Fibroblast of lung (primary cell): ENCODE results near the gene MSANTD3. TPM values are rescaled to one million over a fixed set of nuclear protein-coding genes. Genes with fewer than 3 reads are reported as not detected.

Experiments
- DNase-seq, 2 donors: peaks; one replicate each; pipeline versions ENCODE4 v3.0.0 to v3.0.0-alpha.2; 2010; ENCODE audit warnings: low read depth in 2 of 2
- H2AFZ ChIP-seq: 2 replicates; pipeline ENCODE4 v1.5.1; 2012; ENCODE audit warnings: low read length, control low read depth, inconsistent platforms
- H3K27ac ChIP-seq: 2 replicates; pipeline ENCODE4 v1.5.1; 2011; ENCODE audit warnings: low read length, control low read depth; ENCODE audit not compliant: insufficient read depth
- H3K27me3 ChIP-seq: 2 replicates; pipeline ENCODE4 v1.5.1; 2011; ENCODE audit warnings: mild to moderate bottlenecking, low read length; ENCODE audit not compliant: control insufficient read depth, insufficient read depth
- H3K36me3 ChIP-seq: 2 replicates; pipeline ENCODE4 v1.5.1; 2011; ENCODE audit warnings: low read length; ENCODE audit not compliant: control insufficient read depth, insufficient read depth
- H3K4me1 ChIP-seq: 2 replicates; pipeline ENCODE4 v1.5.1; 2011; ENCODE audit warnings: low read length; ENCODE audit not compliant: control insufficient read depth, insufficient read depth; ENCODE audit errors: extremely low read depth
- H3K4me2 ChIP-seq: 2 replicates; pipeline ENCODE4 v1.5.1; 2011; ENCODE audit warnings: low read length, control low read depth; ENCODE audit not compliant: insufficient read depth; ENCODE audit errors: extremely low read depth
- H3K4me3 ChIP-seq, 4 experiments: fragments of 200-600 bp in 1 of 4; sonication (generic) in 1 of 4; replicated peaks in 1 of 4; 2 replicates each; pipeline ENCODE4 v1.5.1; 2011 to 2016; ENCODE audit warnings: low read length in 4 of 4, low read depth in 3 of 4, mild to moderate bottlenecking in 3 of 4, control low read depth in 2 of 4, inconsistent platforms in 1 of 4, mixed read lengths in 1 of 4; ENCODE audit not compliant: insufficient read depth in 1 of 4; ENCODE audit errors: control extremely low read depth in 1 of 4
- H3K79me2 ChIP-seq: 2 replicates; pipeline ENCODE4 v1.5.1; 2012; ENCODE audit warnings: mild to moderate bottlenecking, low read length, inconsistent platforms; ENCODE audit not compliant: control insufficient read depth, insufficient read depth
- H3K9ac ChIP-seq: 2 replicates; pipeline ENCODE4 v1.5.1; 2011; ENCODE audit warnings: mild to moderate bottlenecking, low read length, control low read depth; ENCODE audit not compliant: insufficient read depth
- H3K9me3 ChIP-seq: 2 replicates; pipeline ENCODE4 v1.5.1; 2012; ENCODE audit warnings: low read depth, low read length; ENCODE audit not compliant: control insufficient read depth, insufficient read depth
- H4K20me1 ChIP-seq: 2 replicates; pipeline ENCODE4 v1.5.1; 2011; ENCODE audit warnings: low read length; ENCODE audit not compliant: control insufficient read depth, insufficient read depth; ENCODE audit errors: extremely low read depth
- EZH2 ChIP-seq: IDR thresholded peaks from 2 replicates; pipeline ENCODE4 v1.5.1; 2012; ENCODE audit warnings: low read length, control low read depth, mild to moderate bottlenecking; ENCODE audit errors: missing control alignments
- polyA plus RNA-seq, 2 donors: library from polyadenylated mRNA; depleted of rRNA in 1 of 2; stranded (reverse) in 1 of 2; unstranded in 1 of 2; fragments of >200 nt; gene quantifications; 2 replicates each; pipeline ENCODE4 v1.2.1, GENCODE V29; 2011 to 2012; ENCODE audit warnings: missing spikeins in 1 of 2
- total RNA-seq: library from RNA; depleted of rRNA; stranded (reverse); fragments of >200 nt; gene quantifications from 2 replicates; pipeline ENCODE4 v1.2.1, GENCODE V29; 2014
- TF ChIP-seq, protein P1 (sequence below), 2 donors: IDR thresholded peaks in 1 of 2; conservative IDR thresholded peaks in 1 of 2; 1 replicate in 1 of 2; 2 replicates in 1 of 2; pipeline ENCODE4 v1.5.1; 2011 to 2012; ENCODE audit warnings: low read length in 2 of 2, control low read depth in 1 of 2, inconsistent platforms in 1 of 2, low read depth in 1 of 2, mild to moderate bottlenecking in 1 of 2

Gene MSANTD3
- total and polyA plus RNA-seq, 2 donors (not counting 1 experiment from before 2014, with no cell fraction given), result 54.2 to 59.6 TPM

DNA sequence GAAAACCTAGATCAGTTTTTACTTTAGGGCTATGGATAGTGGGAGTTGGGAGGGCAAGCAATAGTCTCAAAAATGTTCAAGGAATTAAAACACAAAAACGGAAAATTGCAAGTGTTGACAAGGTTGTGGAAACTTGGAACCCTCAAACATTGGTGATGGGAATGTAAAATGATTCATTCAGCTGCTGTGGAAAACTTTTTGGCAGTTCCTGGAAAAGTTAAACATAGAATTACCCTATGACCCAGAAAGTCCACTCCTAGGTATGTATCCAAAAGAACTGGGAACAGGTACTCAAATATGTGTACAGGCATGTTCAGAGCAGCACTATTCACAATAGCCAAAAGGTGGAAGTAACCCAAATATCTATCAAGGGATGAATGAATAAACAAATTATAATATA is 1.2 kb upstream of the MSANTD3 start:
- no peak overlapping the region for H3K9ac ChIP-seq
- H3K4me1 ChIP-seq, result peaks cover 19% of the 10 kb centered on the region
- no peak overlapping the region for H3K4me3 ChIP-seq
- DNase-seq, result peak in 1 of 2 donors; percentile 39
- peaks cover 27% of the 10 kb centered on the region for H3K79me2 ChIP-seq
- no peak for TF ChIP-seq EZH2
- TF ChIP-seq, protein P1, sequence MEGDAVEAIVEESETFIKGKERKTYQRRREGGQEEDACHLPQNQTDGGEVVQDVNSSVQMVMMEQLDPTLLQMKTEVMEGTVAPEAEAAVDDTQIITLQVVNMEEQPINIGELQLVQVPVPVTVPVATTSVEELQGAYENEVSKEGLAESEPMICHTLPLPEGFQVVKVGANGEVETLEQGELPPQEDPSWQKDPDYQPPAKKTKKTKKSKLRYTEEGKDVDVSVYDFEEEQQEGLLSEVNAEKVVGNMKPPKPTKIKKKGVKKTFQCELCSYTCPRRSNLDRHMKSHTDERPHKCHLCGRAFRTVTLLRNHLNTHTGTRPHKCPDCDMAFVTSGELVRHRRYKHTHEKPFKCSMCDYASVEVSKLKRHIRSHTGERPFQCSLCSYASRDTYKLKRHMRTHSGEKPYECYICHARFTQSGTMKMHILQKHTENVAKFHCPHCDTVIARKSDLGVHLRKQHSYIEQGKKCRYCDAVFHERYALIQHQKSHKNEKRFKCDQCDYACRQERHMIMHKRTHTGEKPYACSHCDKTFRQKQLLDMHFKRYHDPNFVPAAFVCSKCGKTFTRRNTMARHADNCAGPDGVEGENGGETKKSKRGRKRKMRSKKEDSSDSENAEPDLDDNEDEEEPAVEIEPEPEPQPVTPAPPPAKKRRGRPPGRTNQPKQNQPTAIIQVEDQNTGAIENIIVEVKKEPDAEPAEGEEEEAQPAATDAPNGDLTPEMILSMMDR (conservative IDR thresholded peaks at IDR 0.05 in 1 of 2, IDR thresholded peaks at IDR 0.05 in 1 of 2; ENCODE audit: low read depth in 1 of 2, low read length in 2 of 2), result no peak
- peak overlapping the region; percentile 94 for H3K27ac ChIP-seq
- H3K27me3 ChIP-seq, result no peaks in the 10 kb centered on the region
- H4K20me1 ChIP-seq, result no peaks in the 10 kb centered on the region
- H2AFZ ChIP-seq, result no peak overlapping the region
- no peaks in the 10 kb centered on the region for H3K36me3 ChIP-seq
- H3K9me3 ChIP-seq, result no peaks in the 10 kb centered on the region
- H3K4me2 ChIP-seq, result no peak overlapping the region

DNA sequence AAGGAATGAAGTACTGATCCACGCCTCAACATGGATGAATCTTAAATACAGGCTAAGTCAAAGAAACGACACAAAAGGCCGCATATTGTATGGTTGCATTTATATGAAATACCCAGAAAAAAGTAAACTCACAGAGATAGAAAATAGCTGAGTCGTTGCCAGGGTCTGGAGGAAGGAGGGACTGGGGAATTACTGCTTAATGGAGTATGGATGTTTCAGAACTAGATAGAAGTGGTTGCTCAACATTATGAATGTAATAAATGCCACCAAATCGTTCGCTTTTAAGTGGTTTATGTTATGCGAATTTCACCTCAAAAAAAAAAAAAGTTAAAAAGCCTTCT is 784 bp upstream of the MSANTD3 start:
- Histone ChIP-seq H3K79me2 (peaks cover 31% of the 10 kb centered on the region), H3K9me3 (no peaks in the 10 kb centered on the region), H3K36me3 (no peaks in the 10 kb centered on the region), H3K27ac (peak overlapping the region; percentile 94), H3K27me3 (no peaks in the 10 kb centered on the region), H3K4me2 (peak overlapping the region; percentile 73), H4K20me1 (no peaks in the 10 kb centered on the region), H3K9ac (peak overlapping the region; percentile 68), H2AFZ (peak overlapping the region; percentile 15), H3K4me1 (peaks cover 19% of the 10 kb centered on the region), H3K4me3 (peak overlapping the region; percentile 57 to 74 (median 68))
- no peak for DNase-seq
- TF ChIP-seq, protein P1 (conservative IDR thresholded peaks at IDR 0.05 in 1 of 2, IDR thresholded peaks at IDR 0.05 in 1 of 2; ENCODE audit: low read depth in 1 of 2, low read length in 2 of 2), result no peak
- TF ChIP-seq EZH2, result no peak

DNA sequence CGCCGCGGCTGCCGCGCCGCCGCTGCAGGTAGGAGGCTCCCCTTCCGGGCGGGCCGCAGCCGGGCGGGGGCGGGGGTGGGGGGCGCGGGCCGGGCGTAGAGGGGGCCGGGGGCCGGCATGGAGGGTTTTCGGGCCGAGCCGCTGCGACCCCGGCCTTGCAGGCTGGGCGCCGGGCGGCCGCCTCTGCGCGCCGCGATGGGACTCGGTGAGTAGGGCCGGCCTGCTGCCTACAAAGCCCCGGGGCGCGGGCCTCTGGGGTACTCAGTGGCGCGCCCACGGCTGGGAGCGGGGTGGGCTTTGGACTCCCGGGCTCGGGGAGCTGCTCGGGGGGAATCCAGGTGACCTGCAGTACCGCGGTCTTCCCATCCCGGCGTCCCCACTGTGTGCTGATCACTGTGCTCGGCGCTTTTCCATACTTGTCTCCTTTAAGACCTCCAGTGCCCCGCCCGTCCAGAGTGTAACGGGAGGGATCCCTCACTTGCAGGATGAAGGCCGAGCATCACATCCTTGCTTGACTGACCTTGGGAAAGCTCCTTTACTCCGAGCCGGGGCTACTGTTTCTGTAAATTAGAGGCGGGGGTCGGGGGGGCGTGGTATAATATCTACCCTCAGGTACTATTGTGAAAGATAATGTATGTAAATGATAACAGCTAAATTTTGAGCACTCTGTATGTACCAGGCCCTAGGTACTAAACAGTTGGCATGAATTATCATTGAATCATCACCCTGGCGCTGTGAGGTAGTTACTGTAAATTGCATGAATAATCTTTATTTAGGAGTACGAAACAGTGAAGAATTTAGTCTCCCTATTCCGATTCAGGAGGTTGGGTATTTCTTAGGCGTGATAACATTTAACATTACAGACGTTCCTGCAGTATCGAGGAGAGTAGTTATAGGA is 672 bp downstream of the MSANTD3 start:
- peak overlapping the region; percentile 74 to 89 (median 81) for H3K4me3 ChIP-seq
- peak overlapping the region; percentile 30 for H2AFZ ChIP-seq
- peak; percentile 70 to 78 for DNase-seq
- TF ChIP-seq, protein P1 (conservative IDR thresholded peaks at IDR 0.05 in 1 of 2, IDR thresholded peaks at IDR 0.05 in 1 of 2; ENCODE audit: low read depth in 1 of 2, low read length in 2 of 2), result no peak
- no peak for TF ChIP-seq EZH2
- peaks cover 45% of the 10 kb centered on the region for H3K79me2 ChIP-seq
- no peaks in the 10 kb centered on the region for H3K36me3 ChIP-seq
- no peaks in the 10 kb centered on the region for H3K27me3 ChIP-seq
- no peaks in the 10 kb centered on the region for H3K9me3 ChIP-seq
- peak overlapping the region; percentile 93 for H3K27ac ChIP-seq
- H4K20me1 ChIP-seq, result no peaks in the 10 kb centered on the region
- peaks cover 26% of the 10 kb centered on the region for H3K4me1 ChIP-seq
- H3K4me2 ChIP-seq, result peak overlapping the region; percentile 94
- peak overlapping the region; percentile 96 for H3K9ac ChIP-seq
